Activated CD4-positive, alpha-beta T cell treated with anti-CD3 and anti-CD28 coated beads for 36 hours (primary cell): ENCODE measurements around the gene REG4. TPM values are rescaled to one million over a fixed set of nuclear protein-coding genes. Genes with fewer than 3 reads are reported as not detected.
"Not testable (repeated sequence)": the region's sequence is repeated elsewhere in the genome, so short reads cannot be mapped to it uniquely, and the experiment has no call there.

Experiments
- ATAC-seq: fragments of 200-7000 bp; cut with Tn5 transposase; one replicate; pipeline ENCODE4 v1.10.0; 2021; ENCODE audit warnings: mild to moderate bottlenecking, moderate library complexity
- CTCF ChIA-PET: fragments of 350-600 bp; sonication (Branson Sonifier 250); formaldehyde crosslinking; loops from one replicate; lab custom pipeline; 2021; ENCODE audit warnings: antibody characterized with exemption; lab: Charles Lee
- POLR2A ChIA-PET: fragments of 350-600 bp; sonication (Branson Sonifier 250); formaldehyde crosslinking; loops from one replicate; lab custom pipeline; 2021; ENCODE audit warnings: antibody characterized with exemption, inconsistent platforms; lab: Charles Lee
- DNase-seq: peaks from one replicate; pipeline ENCODE4 v3.0.0-alpha.2; 2020
- H3K27ac Mint-ChIP-seq: one replicate; pipeline ENCODE4 v1.8.0; 2021; ENCODE audit warnings: mixed read lengths
- H3K27me3 Mint-ChIP-seq: one replicate; pipeline ENCODE4 v1.8.0; 2021; ENCODE audit warnings: mixed read lengths
- H3K36me3 Mint-ChIP-seq: one replicate; pipeline ENCODE4 v1.8.0; 2021; ENCODE audit warnings: low read depth, mixed read lengths
- H3K4me1 Mint-ChIP-seq: one replicate; pipeline ENCODE4 v1.8.0; 2021; ENCODE audit warnings: mixed read lengths
- H3K4me3 Mint-ChIP-seq: one replicate; pipeline ENCODE4 v1.8.0; 2021; ENCODE audit warnings: mild to moderate bottlenecking, moderate library complexity, mixed read lengths
- H3K9me3 Mint-ChIP-seq: one replicate; pipeline ENCODE4 v1.8.0; 2021; ENCODE audit warnings: low read depth, mixed read lengths
- intact Hi-C, 2 experiments: fragments of 100-400 bp; cut with DNase I in 1 of 2; cut with micrococcal nuclease in 1 of 2; formaldehyde crosslinking; loops; one replicate each; pipeline versions ENCODE4 v1.14.2 to v1.15.1; 2022 to 2024; cut with DNase I, micrococcal nuclease
- total RNA-seq, 2 experiments: library from RNA; stranded (reverse); gene quantifications; one replicate each; pipeline ENCODE4 v1.2.3, GENCODE V29; 2021

The REG4 gene
- total RNA-seq, 2 experiments from 2014 or later, result 0.34 to 0.47 TPM

DNA sequence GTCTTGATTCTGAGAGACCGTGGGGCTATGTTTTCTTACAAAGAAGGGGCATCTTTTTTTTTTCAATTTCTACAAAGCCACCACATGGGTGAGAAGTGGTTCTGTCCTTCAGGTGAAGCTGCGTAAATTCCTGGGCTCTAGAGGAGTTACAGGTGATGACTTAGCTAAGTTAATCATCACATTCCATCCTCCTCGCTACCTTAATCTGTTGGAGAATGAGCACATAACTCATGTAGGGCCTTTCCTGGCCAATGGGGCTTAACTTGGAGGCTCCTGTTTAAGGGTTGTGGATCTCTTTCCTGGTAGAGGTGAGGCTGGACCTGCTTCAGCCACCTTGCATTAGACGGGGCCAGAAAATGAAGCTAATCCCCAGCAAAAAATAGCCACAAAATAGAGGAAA is 19.9 kb downstream of the REG4 start:
- ATAC-seq (no peak), DNase-seq (no peak)
- no peaks in the 10 kb centered on the region for H3K36me3 Mint-ChIP-seq
- peaks cover 1% of the 10 kb centered on the region for H3K4me1 Mint-ChIP-seq
- no peak overlapping the region for H3K4me3 Mint-ChIP-seq
- no peak overlapping the region for H3K27ac Mint-ChIP-seq
- ChIA-PET POLR2A (no interaction called here), CTCF (interaction anchor here (0.7 to 1.5 kb wide), 2 partner anchors 18 to 36 kb away, joined by 3 to 7 read pairs; no protein-coding TSS in a partner anchor)
- H3K27me3 Mint-ChIP-seq, result peaks cover 2% of the 10 kb centered on the region
- H3K9me3 Mint-ChIP-seq, result no peaks in the 10 kb centered on the region
- intact Hi-C loops, result no loop called here

DNA sequence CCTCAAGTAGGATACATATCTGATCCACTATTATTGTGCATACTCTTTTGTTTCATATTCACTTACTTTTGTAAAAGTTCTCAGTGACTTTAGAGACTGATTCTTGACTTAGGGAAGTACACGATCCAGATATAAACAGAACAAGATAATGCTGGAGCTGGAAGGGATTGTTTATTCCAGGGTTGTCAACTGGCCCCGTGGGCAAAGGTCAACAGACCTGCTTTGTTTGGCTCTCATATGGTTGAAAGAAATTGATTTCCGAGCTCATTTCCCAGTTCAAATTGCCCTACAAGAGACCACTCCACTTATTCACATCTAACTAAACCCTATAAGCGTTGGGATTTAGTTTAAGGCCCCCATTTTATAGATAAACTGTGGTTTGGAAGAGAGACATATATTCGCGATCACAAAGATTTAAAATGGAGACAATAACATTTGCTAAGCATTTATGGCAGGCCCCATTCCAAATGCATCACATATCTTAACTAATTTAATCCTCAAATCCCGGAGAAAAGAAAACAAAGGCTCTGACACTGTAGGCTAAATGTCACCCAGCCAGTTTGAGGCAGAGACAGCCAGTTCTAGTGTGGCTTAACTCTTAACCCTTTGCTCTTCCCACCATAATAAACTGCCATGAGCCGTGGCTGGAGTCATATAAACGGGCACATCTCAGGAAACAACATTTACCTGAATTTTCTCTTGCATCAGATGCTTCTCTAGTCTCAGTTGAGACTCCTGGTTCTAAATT is 20.6 kb downstream of the REG4 start:
- intact Hi-C loops, result no loop called here
- H3K27me3 Mint-ChIP-seq, result peaks cover 2% of the 10 kb centered on the region
- POLR2A ChIA-PET, result no interaction called here
- peaks cover 6% of the 10 kb centered on the region for H3K4me1 Mint-ChIP-seq
- ATAC-seq (no peak), DNase-seq (no peak)
- no peaks in the 10 kb centered on the region for H3K9me3 Mint-ChIP-seq
- no peak overlapping the region for H3K27ac Mint-ChIP-seq
- no peaks in the 10 kb centered on the region for H3K36me3 Mint-ChIP-seq
- CTCF ChIA-PET, result interaction anchor here (1.5 kb wide), 1 partner anchor 18 kb away, joined by 7 read pairs; no protein-coding TSS in a partner anchor
- no peak overlapping the region for H3K4me3 Mint-ChIP-seq

DNA sequence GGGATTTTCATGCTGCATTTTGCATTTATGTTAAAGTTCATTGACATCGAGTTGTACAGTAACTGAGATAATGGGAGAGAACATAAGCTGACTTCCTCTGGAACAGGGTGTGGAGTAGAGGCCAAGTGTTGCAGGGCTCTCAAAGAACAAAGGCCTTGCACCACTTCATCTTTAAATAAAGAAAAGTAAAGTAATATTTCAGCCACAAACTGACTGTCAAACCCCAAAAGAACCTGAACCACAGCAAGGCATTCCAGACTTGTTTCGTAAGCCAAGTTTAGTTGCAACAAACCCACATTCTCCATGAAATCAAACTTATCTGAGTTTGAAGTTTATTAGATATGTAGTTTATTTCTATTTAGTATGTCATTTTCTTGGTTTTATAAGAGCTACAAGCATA is 23.5 kb downstream of the REG4 start:
- H3K36me3 Mint-ChIP-seq, result no peaks in the 10 kb centered on the region
- H3K4me1 Mint-ChIP-seq, result peaks cover 6% of the 10 kb centered on the region
- H3K27me3 Mint-ChIP-seq, result peaks cover 5% of the 10 kb centered on the region
- ATAC-seq (no peak), DNase-seq (no peak)
- CTCF ChIA-PET, result interaction anchor here (2.5 kb wide), 1 partner anchor 21 kb away, joined by 11 read pairs; no protein-coding TSS in a partner anchor
- intact Hi-C loops, result no loop called here
- H3K4me3 Mint-ChIP-seq, result no peak overlapping the region
- H3K27ac Mint-ChIP-seq, result no peak overlapping the region
- POLR2A ChIA-PET, result no interaction called here
- H3K9me3 Mint-ChIP-seq, result no peaks in the 10 kb centered on the region

DNA sequence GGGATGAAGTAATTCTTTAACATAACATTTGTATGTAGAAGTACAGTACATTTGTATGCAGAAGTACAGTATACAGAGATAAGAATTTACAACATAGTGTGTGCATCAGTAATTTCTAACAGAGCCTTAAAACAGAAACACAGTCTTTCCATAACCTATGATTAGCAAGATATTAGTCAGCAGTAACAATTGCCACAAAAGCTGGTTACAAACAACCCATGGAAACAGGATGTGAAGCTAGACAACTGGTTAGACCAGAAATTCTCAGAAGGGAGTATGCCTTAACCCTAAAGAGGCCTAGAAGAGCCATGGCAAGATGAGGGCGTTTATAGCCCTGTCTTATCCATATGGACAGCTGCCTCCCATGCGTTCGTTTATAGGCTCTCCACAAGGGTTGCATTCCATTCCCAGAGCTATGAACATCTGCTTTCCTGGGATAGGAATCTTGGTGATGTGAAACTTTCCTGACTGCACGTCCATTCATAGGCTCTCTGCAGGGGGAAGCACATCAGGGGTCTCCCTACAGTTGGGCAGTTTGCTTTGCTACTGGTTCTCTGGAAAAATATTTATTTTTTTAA is 24.7 kb downstream of the REG4 start:
- ATAC-seq, H3K27me3 Mint-ChIP-seq, H3K36me3 Mint-ChIP-seq, H3K9me3 Mint-ChIP-seq, H3K4me1 Mint-ChIP-seq, POLR2A ChIA-PET, DNase-seq, H3K4me3 Mint-ChIP-seq, H3K27ac Mint-ChIP-seq: not testable (repeated sequence)
- intact Hi-C loops, result loop anchor here in 1 of 2 experiments (1.0 kb wide), 1 partner anchor 12 kb away; no protein-coding TSS in a partner anchor
- CTCF ChIA-PET, result interaction anchor here (2.5 kb wide), 1 partner anchor 22 kb away, joined by 11 read pairs; no protein-coding TSS in a partner anchor

DNA sequence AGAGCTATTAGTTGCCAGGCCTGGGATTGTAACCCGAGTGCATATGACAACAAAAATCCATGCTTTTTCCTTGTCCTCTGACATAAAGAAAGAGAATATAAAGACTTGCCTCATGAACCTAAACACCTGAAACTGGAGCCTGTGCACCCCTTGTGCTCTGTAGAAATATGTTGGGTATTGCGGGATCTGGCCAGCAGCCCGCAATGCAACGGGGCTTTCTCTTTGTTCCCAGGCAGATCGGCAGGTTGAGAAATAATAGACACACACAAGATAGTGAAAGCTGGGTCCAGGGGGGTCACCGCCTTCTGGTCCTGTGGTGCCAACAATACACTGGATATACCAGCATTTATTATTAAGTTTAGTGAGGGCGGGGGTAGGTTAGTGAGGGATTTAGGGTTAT is 25.2 kb downstream of the REG4 start:
- H3K27ac Mint-ChIP-seq, H3K36me3 Mint-ChIP-seq, H3K27me3 Mint-ChIP-seq, DNase-seq, H3K4me1 Mint-ChIP-seq, ATAC-seq, H3K9me3 Mint-ChIP-seq, POLR2A ChIA-PET, H3K4me3 Mint-ChIP-seq: not testable (repeated sequence)
- CTCF ChIA-PET, result interaction anchor here (2.5 kb wide), 1 partner anchor 23 kb away, joined by 11 read pairs; no protein-coding TSS in a partner anchor
- intact Hi-C loops, result loop anchor here in 1 of 2 experiments (1.0 kb wide), 1 partner anchor 12 kb away; no protein-coding TSS in a partner anchor

DNA sequence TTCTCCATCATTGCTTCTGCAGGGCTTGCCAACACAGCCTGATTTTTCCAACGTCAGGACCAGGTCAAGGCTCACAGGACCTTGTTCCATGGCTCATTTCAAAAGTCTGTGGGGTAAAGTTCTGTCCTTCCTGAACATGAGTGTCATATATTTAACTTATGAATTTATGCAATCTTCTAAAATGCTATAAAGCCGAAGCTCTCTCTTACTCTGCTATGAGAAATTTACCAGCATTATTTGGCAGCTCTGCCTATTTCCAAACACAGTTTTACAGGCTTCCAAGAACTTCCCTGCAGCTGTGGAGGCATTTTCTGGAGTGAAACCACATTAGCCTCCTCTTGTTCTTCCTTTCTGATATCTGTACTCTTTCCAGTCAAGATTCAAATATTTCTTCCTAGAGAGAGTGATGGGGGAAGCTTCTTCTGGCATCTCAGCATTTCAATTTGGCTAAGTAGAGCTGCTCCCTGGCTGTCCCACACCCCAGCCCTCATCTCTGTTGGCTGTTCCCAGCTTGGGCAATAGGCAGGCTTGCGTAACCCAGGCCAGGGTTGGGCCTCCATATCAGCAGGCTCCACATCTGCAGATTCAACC is 27.0 kb downstream of the REG4 start:
- H3K9me3 Mint-ChIP-seq, result no peaks in the 10 kb centered on the region
- no peak overlapping the region for H3K27ac Mint-ChIP-seq
- H3K4me1 Mint-ChIP-seq, result peaks cover 6% of the 10 kb centered on the region
- POLR2A ChIA-PET, result no interaction called here
- no peak for ATAC-seq
- H3K4me3 Mint-ChIP-seq, result no peak overlapping the region
- DNase-seq, result no peak
- CTCF ChIA-PET, result no interaction called here
- H3K27me3 Mint-ChIP-seq, result peaks cover 9% of the 10 kb centered on the region
- intact Hi-C loops, result no loop called here
- no peaks in the 10 kb centered on the region for H3K36me3 Mint-ChIP-seq

DNA sequence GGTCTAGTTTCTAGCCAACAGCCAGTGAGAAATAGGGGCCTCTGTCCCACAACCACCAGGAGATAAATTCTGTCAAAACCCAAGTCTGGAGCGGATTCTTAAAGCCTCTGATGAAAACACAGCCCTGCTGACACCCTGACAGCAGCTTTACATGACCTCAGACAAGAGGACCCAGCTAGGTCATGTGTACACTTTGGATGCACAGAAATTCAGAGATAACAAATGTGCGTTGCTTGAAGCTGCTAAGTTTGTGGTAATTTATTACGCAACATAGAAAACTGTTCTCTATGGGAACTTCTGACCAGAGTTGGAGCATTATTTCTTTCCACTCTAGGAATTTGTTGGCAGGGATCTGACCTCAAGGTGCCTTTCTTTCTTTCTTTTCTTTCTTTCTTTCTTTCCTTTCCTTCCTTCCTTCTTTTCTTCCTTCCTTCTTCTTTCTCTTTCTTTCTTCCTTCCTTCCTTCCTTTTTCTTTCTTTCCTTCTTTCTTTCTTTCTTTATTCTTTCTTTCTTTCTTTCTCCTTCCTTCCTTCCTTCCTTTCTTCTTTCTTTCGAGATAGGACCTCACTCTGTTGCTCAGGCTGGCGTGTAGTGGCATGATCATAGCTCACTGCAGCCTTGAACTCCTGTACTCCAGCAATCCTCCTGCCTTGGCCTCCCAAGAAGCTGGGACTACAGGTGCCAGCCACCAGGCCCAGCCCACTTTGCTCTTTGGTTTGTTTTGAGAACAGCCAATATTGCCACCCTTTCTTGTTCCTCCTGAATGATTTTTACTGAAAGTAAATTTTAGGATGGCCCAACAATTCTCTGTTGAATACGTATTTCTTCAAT is 27.7 kb downstream of the REG4 start:
- no peak overlapping the region for H3K27ac Mint-ChIP-seq
- intact Hi-C loops, result loop anchor here in 1 of 2 experiments (2.0 kb wide), 1 partner anchor 39 kb away; no protein-coding TSS in a partner anchor
- no peak overlapping the region for H3K4me3 Mint-ChIP-seq
- POLR2A ChIA-PET, result no interaction called here
- H3K4me1 Mint-ChIP-seq, result peaks cover 6% of the 10 kb centered on the region
- H3K36me3 Mint-ChIP-seq, result no peaks in the 10 kb centered on the region
- no peak for DNase-seq
- no peak for ATAC-seq
- peaks cover 9% of the 10 kb centered on the region for H3K27me3 Mint-ChIP-seq
- CTCF ChIA-PET, result interaction anchor here (0.8 to 1.5 kb wide), 2 partner anchors 39 to 604 kb away, joined by 3 read pairs; no protein-coding TSS in a partner anchor
- no peaks in the 10 kb centered on the region for H3K9me3 Mint-ChIP-seq

DNA sequence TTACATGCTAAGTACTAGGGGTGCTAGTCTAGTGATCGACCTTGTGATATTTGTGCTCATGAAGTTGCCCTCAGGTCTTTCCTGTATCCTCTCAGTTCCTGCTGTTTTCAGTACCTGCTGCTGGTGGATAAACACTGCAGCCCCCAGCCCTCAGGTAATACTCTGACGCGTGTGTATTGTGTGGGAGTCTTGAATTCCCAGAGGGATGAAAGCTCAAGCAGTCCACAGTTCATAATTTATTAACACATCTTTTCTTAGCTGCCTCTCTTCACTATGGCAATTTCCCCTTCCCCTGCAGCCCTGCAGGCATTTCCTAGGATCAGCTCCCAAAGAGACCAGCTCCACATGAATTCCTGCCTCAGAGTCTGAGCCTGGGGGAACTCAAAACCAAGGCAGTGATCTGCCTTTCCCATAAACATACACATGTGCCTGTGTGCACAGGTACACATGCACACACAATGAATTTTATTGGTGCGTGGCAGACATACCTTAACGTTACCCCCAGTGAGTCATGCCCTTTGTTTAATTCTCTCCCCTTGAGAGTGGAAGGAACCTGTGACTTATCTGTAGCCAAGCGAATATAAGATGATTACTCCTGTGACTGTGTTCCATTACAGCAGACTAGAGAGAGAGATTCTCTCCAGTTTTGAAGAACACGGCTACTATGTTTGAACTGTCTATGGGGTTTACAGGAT is 28.5 kb downstream of the REG4 start:
- H3K27me3 Mint-ChIP-seq, result peaks cover 9% of the 10 kb centered on the region
- CTCF ChIA-PET, result interaction anchor here (0.6 to 1.5 kb wide), 4 partner anchors 33 to 603 kb away, joined by 3 read pairs; no protein-coding TSS in a partner anchor

DNA sequence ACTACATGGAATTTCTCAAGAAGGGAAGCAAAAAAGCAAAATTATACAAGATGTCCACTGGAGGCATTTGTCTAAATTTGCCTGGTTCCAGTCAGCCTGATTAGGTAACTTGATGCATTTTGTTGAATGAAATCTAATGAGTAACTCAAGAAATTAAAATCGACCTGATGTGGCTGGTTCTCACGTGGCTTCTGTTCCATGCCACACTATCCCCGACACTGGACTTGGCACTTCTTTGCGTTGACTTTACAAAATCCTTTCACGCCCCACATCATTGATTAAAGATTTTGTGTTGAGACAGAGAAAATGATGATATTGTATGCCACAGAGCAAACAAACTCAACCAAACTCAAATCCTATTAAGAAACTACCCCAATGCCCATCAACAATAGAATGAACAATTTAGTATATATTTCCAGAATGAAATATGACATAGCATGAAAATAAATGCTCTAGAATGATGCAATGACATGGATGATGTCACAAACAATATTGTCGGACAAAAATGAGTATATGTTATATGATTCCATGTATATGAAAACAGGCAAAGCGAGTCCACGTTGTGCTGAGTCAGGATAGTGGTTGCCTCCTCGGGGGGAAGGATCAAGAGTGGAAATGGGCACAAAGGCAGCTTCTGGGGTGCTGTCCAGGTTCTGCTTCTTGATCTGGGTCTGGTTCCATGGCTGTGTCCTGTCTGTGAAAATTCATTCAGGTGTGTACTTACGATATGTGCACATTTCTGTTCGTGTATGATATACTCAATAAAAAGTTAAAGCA is 29.6 kb downstream of the REG4 start:
- DNase-seq, result no peak
- H3K4me3 Mint-ChIP-seq, result no peak overlapping the region
- H3K9me3 Mint-ChIP-seq, result no peaks in the 10 kb centered on the region
- no peaks in the 10 kb centered on the region for H3K36me3 Mint-ChIP-seq
- no peak for ATAC-seq
- peaks cover 6% of the 10 kb centered on the region for H3K4me1 Mint-ChIP-seq
- ChIA-PET CTCF (no interaction called here), POLR2A (no interaction called here)
- peaks cover 9% of the 10 kb centered on the region for H3K27me3 Mint-ChIP-seq
- H3K27ac Mint-ChIP-seq, result no peak overlapping the region
- intact Hi-C loops, result loop anchor here in 1 of 2 experiments (2.0 kb wide), 1 partner anchor 37 kb away; no protein-coding TSS in a partner anchor

More for the DNA sequence above, 28.5 kb downstream of the REG4 start:
- H3K36me3 Mint-ChIP-seq, result no peaks in the 10 kb centered on the region
- no peak for DNase-seq
- H3K27ac Mint-ChIP-seq, result no peak overlapping the region
- intact Hi-C loops, result loop anchor here in 1 of 2 experiments (2.0 kb wide), 1 partner anchor 38 kb away; no protein-coding TSS in a partner anchor
- H3K9me3 Mint-ChIP-seq, result no peaks in the 10 kb centered on the region
- H3K4me3 Mint-ChIP-seq, result no peak overlapping the region
- POLR2A ChIA-PET, result interaction anchor here (0.7 kb wide), 1 partner anchor 26 kb away, joined by 3 read pairs; no protein-coding TSS in a partner anchor
- H3K4me1 Mint-ChIP-seq, result peaks cover 6% of the 10 kb centered on the region
- peak; percentile 58 for ATAC-seq
